HepG2 (cell line): ENCODE measurements around the gene KDM2B. TPM values are rescaled to one million over a fixed set of nuclear protein-coding genes. Genes with fewer than 3 reads are reported as not detected.

ENCODE experiments used
- AFF4 ChIP-seq: sonication (generic); formaldehyde crosslinking; IDR thresholded peaks from 2 replicates; pipeline ENCODE4 v1.4.0; 2020; ENCODE audit warnings: missing genetic modification reagents
- EP300 ChIP-seq, 3 experiments: sonication (generic) in 1 of 3; formaldehyde crosslinking in 1 of 3; IDR thresholded peaks; 2 replicates each; pipeline versions ENCODE4 v1.5.1 to v1.6.1; 2011 to 2020; ENCODE audit warnings: low read depth in 2 of 3, low read length in 2 of 3, borderline replicate concordance in 1 of 3, improper control_type of control experiment in 1 of 3, mild to moderate bottlenecking in 1 of 3, missing genetic modification reagents in 1 of 3, moderate library complexity in 1 of 3
- HOXA3 ChIP-seq: sonication (generic); formaldehyde crosslinking; IDR thresholded peaks from 2 replicates; pipeline ENCODE4 v1.5.0; 2020; ENCODE audit warnings: missing genetic modification reagents
- PAXIP1 ChIP-seq: sonication (generic); formaldehyde crosslinking; conservative IDR thresholded peaks from 2 replicates; pipeline ENCODE4 v1.4.0; 2020; ENCODE audit warnings: mild to moderate bottlenecking, missing genetic modification reagents, moderate library complexity
- PHF5A ChIP-seq: IDR thresholded peaks from one replicate; pipeline ENCODE4 v1.6.1; 2018; ENCODE audit warnings: low read depth, missing genetic modification reagents; ENCODE audit not compliant: unreplicated experiment
- POGZ ChIP-seq: sonication (generic); formaldehyde crosslinking; IDR thresholded peaks from 2 replicates; pipeline ENCODE4 v1.4.0; 2020; ENCODE audit warnings: mild to moderate bottlenecking, missing genetic modification reagents
- RARA ChIP-seq: IDR thresholded peaks from 2 replicates; pipeline ENCODE4 v1.6.1; 2016; ENCODE audit warnings: missing genetic modification reagents, missing compliant biosample characterization
- SOX5 ChIP-seq: IDR thresholded peaks from 2 replicates; pipeline ENCODE4 v1.6.1; 2016; ENCODE audit warnings: borderline replicate concordance
- ZFP62 ChIP-seq: sonication (generic); formaldehyde crosslinking; IDR thresholded peaks from 2 replicates; pipeline ENCODE4 v1.4.0; 2020; ENCODE audit warnings: missing genetic modification reagents
- polyA plus RNA-seq, 8 experiments: library from polyadenylated mRNA; depleted of rRNA in 3 of 8; stranded (reverse) in 7 of 8; unstranded in 1 of 8; fragments of >200 nt; fragmentation: Illumina TruSeq in 4 of 8; extraction: Trizol in 4 of 8; gene quantifications; 2 replicates each; pipeline versions ENCODE4 v1.2.1 to v1.2.3, GENCODE V29; 2011 to 2016; ENCODE audit warnings: low read depth in 4 of 8, missing spikeins in 1 of 8, mixed read lengths in 1 of 8; ENCODE audit not compliant: insufficient read depth in 1 of 8
- total RNA-seq, 5 experiments: library from RNA; depleted of rRNA; stranded (reverse); fragments of >200 nt; fragmentation: Illumina TruSeq; extraction: Trizol; gene quantifications; 2 replicates each; pipeline ENCODE4 v1.2.3, GENCODE V29; 2016; ENCODE audit warnings: low read depth in 1 of 5
- TF ChIP-seq, protein P1 (sequence below): sonication (generic); formaldehyde crosslinking; IDR thresholded peaks from 2 replicates; pipeline ENCODE4 v1.4.0; 2020; ENCODE audit warnings: low read depth, missing genetic modification reagents
- TF ChIP-seq, protein P2 (sequence below): sonication (generic); formaldehyde crosslinking; IDR thresholded peaks from 2 replicates; pipeline ENCODE4 v1.4.0; 2020; ENCODE audit warnings: missing genetic modification reagents
- TF ChIP-seq, protein P3 (sequence below): sonication (generic); formaldehyde crosslinking; conservative IDR thresholded peaks from 2 replicates; pipeline ENCODE4 v1.4.0; 2020; ENCODE audit warnings: missing genetic modification reagents

The KDM2B gene
- total and polyA plus RNA-seq, 2 of the 13 experiments (the other 11 are each of a cell fraction or from before 2014, with no cell fraction given) = 17.5 to 26.1 TPM

- TF ChIP-seq EP300 (IDR thresholded peaks at IDR 0.05; ENCODE audit: low read depth in 2 of 2, low read length in 2 of 2) (peak in 1 of 2 experiments; percentile 28; a peak in 1 of 4 replicates), EP300 (CRISPR knock-in tag; IDR thresholded peaks at IDR 0.05; ENCODE audit: borderline replicate concordance) (no peak), POGZ (CRISPR knock-in tag) (0 out of 2 replicates have a peak, but pooled peaks have one; percentile 33), PHF5A (no peak), SOX5 (CRISPR knock-in tag) (peak; percentile 67; the same call in 1 of the 2 replicates), RARA (CRISPR knock-in tag) (peak; percentile 75), ZFP62 (CRISPR knock-in tag) (no peak), AFF4 (CRISPR knock-in tag) (no peak), HOXA3 (peak; percentile 34; the same call in 1 of the 2 replicates), PAXIP1 (CRISPR knock-in tag) (peak; percentile 68)
- TF ChIP-seq, protein P1, sequence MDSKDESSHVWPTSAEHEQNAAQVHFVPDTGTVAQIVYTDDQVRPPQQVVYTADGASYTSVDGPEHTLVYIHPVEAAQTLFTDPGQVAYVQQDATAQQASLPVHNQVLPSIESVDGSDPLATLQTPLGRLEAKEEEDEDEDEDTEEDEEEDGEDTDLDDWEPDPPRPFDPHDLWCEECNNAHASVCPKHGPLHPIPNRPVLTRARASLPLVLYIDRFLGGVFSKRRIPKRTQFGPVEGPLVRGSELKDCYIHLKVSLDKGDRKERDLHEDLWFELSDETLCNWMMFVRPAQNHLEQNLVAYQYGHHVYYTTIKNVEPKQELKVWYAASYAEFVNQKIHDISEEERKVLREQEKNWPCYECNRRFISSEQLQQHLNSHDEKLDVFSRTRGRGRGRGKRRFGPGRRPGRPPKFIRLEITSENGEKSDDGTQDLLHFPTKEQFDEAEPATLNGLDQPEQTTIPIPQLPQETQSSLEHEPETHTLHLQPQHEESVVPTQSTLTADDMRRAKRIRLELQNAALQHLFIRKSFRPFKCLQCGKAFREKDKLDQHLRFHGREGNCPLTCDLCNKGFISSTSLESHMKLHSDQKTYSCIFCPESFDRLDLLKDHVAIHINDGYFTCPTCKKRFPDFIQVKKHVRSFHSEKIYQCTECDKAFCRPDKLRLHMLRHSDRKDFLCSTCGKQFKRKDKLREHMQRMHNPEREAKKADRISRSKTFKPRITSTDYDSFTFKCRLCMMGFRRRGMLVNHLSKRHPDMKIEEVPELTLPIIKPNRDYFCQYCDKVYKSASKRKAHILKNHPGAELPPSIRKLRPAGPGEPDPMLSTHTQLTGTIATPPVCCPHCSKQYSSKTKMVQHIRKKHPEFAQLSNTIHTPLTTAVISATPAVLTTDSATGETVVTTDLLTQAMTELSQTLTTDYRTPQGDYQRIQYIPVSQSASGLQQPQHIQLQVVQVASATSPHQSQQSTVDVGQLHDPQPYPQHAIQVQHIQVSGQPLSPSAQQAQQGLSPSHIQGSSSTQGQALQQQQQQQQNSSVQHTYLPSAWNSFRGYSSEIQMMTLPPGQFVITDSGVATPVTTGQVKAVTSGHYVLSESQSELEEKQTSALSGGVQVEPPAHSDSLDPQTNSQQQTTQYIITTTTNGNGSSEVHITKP (CRISPR knock-in tag) = peak; percentile 75; the same call in 1 of the 2 replicates
- TF ChIP-seq, protein P2, sequence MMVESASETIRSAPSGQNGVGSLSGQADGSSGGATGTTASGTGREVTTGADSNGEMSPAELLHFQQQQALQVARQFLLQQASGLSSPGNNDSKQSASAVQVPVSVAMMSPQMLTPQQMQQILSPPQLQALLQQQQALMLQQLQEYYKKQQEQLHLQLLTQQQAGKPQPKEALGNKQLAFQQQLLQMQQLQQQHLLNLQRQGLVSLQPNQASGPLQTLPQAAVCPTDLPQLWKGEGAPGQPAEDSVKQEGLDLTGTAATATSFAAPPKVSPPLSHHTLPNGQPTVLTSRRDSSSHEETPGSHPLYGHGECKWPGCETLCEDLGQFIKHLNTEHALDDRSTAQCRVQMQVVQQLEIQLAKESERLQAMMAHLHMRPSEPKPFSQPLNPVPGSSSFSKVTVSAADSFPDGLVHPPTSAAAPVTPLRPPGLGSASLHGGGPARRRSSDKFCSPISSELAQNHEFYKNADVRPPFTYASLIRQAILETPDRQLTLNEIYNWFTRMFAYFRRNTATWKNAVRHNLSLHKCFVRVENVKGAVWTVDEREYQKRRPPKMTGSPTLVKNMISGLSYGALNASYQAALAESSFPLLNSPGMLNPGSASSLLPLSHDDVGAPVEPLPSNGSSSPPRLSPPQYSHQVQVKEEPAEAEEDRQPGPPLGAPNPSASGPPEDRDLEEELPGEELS (CRISPR knock-in tag) = 0 out of 2 replicates have a peak, but pooled peaks have one; percentile 31
- TF ChIP-seq, protein P3, sequence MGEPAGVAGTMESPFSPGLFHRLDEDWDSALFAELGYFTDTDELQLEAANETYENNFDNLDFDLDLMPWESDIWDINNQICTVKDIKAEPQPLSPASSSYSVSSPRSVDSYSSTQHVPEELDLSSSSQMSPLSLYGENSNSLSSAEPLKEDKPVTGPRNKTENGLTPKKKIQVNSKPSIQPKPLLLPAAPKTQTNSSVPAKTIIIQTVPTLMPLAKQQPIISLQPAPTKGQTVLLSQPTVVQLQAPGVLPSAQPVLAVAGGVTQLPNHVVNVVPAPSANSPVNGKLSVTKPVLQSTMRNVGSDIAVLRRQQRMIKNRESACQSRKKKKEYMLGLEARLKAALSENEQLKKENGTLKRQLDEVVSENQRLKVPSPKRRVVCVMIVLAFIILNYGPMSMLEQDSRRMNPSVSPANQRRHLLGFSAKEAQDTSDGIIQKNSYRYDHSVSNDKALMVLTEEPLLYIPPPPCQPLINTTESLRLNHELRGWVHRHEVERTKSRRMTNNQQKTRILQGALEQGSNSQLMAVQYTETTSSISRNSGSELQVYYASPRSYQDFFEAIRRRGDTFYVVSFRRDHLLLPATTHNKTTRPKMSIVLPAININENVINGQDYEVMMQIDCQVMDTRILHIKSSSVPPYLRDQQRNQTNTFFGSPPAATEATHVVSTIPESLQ (CRISPR knock-in tag) = no peak
These were observed 95.9 kb downstream of the KDM2B start (continued) for GRCh38 chr12:121484967-121485366.
